ENCODE measurements around the gene PPFIA3.
"Not testable (repeated sequence)": the region's sequence is repeated elsewhere in the genome, so short reads cannot be mapped to it uniquely, and the experiment has no call there.

PPFIA3 gene

GRCh38 chr19:49103331-49104085 lies 15.8 kb upstream of the PPFIA3 start:
- no peak for DNase-seq (ENCODE audit: low spot score)

DNA sequence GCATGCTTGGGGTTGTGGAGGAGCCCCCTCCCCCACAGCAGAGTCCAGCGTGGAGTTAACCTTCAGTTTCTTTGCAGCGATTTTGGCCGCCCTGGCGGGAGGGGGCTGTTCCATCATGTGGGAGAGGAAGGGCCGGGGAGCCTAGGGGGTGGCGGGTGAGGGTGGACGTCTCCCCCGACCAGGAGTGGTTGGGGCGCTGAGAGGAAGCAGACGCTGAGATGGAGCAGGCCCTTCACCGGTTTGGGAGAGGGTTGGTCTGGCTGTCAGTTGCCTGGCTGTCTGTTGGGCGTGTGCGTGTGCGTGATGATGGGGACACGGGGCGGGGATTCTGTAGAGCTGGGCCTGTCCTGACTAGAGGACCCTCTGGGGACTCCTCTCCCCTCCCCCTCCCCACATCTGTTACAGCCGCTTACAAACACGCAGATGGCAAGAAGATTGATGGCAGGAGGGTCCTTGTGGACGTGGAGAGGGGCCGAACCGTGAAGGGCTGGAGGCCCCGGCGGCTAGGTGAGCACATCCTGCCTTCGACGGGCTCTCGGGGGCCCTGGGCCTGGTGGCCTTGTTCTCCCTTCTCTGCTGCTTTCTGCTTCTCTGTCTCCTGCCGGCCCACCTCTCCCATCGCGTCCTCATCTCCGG lies 15.0 kb upstream of the PPFIA3 start:
- DNase-seq (ENCODE audit: low spot score), result no peak

GRCh38 chr19:49106648-49107135 lies 12.7 kb upstream of the PPFIA3 start:
- peak; percentile 52 for DNase-seq (ENCODE audit: low spot score)

DNA sequence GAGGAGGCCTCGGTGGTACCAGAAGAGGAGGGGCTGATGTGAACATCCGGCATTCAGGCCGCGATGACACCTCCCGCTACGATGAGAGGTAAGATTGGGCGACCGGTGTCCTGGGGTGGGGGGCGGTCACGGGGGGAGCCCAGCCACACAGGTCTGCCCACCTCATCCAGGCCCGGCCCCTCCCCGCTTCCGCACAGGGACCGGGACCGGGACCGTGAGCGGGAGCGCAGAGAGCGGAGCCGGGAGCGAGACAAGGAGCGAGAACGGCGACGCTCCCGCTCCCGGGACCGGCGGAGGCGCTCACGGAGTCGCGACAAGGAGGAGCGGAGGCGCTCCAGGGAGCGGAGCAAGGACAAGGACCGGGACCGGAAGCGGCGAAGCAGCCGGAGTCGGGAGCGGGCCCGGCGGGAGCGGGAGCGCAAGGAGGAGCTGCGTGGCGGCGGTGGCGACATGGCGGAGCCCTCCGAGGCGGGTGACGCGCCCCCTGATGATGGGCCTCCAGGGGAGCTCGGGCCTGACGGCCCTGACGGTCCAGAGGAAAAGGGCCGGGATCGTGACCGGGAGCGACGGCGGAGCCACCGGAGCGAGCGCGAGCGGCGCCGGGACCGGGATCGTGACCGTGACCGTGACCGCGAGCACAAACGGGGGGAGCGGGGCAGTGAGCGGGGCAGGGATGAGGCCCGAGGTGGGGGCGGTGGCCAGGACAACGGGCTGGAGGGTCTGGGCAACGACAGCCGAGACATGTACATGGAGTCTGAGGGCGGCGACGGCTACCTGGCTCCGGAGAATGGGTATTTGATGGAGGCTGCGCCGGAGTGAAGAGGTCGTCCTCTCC lies 11.5 kb upstream of the PPFIA3 start:
- DNase-seq (ENCODE audit: low spot score), result no peak

DNA sequence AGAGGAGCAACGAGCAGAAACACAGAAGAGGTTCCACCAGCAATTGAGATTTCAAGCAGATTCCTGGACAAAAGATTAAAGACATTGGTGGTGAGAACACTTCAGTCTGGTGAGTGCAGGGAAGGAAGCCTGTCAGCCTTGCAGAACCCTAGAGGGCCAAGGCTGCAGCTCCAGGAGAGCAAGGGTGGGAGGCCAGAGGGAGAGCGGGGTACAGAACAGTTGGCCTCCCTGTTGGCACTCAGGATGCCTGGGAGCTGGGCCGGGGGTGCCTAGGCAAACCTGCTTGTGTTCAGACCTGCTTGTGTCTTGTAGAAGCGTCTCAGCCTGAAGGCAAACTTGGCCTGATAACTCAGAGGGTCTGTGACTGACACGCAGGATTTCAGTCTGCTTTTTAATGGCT lies 10.3 kb upstream of the PPFIA3 start:
- DNase-seq (ENCODE audit: low spot score), result no peak

GRCh38 chr19:49109569-49110233 lies 9.6 kb upstream of the PPFIA3 start:
- no peak for DNase-seq (ENCODE audit: low spot score)

DNA sequence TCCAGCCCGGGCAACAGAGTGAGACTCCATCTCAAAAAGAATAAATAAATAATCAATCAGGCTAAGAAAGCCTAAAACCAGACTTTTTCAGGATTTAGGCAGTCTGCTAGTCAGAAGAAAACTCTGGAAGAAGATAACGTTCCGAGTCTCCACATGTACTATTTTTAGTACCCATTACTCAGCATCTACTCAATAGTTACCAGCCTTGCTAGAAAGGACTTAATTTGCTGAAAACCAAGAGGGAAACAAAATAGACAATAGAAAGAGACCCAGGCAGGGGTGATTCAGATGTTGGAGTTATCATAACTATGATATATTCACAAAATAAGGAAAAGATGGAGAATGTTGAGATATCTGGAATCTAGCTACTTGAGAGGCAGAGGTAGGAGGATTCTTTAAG lies 8.8 kb upstream of the PPFIA3 start:
- DNase-seq (ENCODE audit: low spot score), result no peak

GRCh38 chr19:49111218-49111998 lies 7.9 kb upstream of the PPFIA3 start:
- no peak for DNase-seq (ENCODE audit: low spot score)

DNA sequence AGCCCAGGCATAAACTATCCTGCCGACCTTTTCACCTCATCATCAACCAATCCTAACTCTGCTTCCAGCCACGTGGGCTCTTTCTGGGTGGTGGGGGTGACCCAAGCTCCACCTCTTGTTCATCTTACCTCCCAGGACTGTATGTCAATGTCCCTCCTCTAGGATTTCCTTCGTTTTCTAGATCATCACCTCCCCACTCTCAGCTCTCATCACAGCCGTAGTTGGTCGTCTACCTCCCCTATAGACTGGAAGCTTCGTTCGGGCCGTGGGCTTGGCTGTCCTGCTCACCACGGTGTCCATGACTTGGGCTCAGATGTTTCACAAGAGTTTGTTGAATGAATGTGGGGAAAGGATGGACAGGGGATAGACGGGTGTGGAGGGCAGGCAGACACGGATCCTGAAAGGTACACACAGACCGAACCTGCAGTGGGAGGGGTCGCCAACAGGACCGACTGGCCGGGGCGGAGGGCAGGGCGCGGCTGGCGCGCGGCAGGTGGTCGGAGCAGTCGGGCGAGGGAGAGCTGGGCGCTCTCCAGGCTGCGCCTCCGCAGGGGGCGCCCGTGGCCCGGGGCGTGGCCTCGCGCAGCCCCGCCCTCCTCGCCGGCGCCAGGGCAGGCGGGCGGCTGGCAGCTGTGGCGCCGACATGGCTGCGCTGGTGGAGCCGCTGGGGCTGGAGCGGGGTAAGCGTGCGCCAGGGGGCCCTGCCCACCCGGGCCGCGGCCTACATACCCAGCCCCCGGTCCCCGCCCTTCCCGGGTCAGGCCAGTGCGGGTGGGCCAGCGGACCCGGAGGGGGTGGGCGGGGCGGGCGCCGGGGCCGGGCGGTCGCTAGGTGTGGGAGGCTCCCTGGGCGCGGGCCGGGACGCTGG lies 5.3 kb upstream of the PPFIA3 start, which contains the start of gene LIN7B:
LIN7B (plus strand) TSS at position 609 of the 868 bp plus-strand sequence; CDS start at position 644, 35 bp downstream.
- peak; percentile 64 for DNase-seq (ENCODE audit: low spot score)

DNA sequence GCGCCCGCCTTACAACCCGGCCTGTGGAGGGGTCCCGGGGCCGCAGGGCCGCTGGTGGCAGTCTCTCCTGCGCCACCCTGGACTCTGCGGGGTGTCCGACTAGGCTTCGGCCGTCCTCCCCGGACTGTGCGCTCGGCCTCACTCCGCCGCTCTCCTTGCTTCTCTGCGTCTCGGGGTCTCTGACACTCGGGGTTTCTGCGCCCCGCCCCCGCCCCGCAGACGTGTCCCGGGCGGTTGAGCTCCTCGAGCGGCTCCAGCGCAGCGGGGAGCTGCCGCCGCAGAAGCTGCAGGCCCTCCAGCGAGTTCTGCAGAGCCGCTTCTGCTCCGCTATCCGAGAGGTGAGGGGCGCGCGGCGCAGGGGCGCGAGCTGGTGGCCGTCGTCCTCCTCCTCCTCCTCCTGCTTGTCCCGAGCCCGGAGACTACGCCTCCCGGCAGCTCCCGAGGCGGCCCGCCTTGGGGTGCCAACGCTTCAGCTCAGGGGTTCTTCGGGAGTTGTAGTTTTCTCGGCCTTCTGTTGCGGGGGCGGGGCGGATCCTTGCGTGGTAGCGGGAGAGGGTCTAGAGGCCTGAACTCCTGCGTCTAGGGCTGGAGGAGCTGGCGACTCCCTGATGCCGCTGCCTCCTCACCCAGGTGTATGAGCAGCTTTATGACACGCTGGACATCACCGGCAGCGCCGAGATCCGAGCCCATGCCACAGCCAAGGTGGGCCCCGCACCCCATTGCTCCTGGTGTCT lies 4.5 kb upstream of the PPFIA3 start:
- peak; percentile 50 for DNase-seq (ENCODE audit: low spot score)

DNA sequence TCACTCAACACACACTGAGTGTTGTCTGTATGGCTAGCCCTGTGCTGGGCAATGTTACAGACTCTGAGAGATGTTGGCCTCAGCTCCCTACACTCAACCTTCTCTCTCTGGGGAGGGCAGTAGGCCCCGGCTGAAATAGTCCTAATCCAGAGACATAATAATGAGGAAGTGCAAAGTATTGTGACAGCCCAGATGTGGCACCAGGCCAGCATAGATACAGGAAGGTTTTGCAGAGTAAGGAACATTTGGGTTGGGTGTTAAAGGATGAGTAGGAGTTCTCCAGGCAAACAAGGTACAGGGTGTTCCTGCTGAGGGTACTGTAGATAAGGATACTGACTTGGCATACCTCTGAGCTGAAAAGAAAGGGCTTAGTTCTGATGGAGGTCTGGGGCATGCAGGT lies 2.8 kb upstream of the PPFIA3 start:
- DNase-seq (ENCODE audit: low spot score), result no peak

GRCh38 chr19:49117677-49118564 lies 1.4 kb upstream of the PPFIA3 start:
- DNase-seq (ENCODE audit: low spot score), result no peak

DNA sequence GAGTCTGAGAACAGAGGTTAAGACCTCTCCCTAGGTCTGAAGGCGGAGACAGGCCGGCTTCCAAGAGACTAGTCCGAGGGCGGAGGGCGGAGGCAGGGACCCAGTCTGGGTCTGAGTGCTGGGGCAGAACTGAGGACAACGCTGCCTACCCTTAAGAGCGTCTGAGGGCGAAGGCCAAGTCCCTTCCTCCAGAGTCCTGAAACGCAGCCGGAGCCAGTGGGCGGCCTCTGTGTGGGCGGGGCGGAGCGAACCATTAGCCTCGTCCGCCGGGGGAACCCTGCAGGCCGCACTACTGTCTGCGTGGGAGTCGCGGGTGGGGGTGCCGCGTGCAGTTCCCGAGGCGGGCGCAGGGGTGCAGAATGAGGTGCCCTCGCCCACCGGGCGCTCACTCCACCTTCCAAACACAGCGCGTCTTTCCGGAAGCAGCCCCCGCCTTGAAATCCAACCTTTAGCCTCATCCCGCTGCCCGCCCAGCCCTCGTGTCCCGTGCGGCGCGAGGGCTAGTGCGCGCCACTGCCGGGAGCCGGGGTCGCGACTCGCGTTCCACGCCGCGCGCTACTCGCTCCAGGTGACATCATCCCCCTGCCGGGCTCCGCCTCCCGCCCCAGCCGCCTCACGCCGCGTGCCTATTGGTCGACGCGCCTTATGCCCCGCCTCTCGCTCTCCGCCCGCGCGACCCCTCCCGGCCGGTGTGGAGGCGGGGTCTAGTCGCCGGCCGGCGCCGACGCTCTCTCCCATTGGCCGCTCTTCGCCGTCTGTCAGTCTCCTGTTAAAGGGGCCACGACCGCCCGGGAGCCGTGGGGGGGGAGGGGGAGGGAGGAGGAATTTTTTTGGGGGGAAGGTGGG lies 556 bp upstream of the PPFIA3 start, which contains the start of gene C19orf73:
C19orf73 (minus strand) TSS at position 579 of the 846 bp plus-strand sequence; CDS start at position 458, 121 bp downstream.
- DNase-seq (ENCODE audit: low spot score), result peak; percentile 95

- no peak for DNase-seq (ENCODE audit: low spot score)
These were observed 960 bp downstream of the PPFIA3 start for GRCh38 chr19:49120325-49120683.

GRCh38 chr19:49120868-49121267 lies 1.5 kb downstream of the PPFIA3 start:
- DNase-seq (ENCODE audit: low spot score), result no peak

DNA sequence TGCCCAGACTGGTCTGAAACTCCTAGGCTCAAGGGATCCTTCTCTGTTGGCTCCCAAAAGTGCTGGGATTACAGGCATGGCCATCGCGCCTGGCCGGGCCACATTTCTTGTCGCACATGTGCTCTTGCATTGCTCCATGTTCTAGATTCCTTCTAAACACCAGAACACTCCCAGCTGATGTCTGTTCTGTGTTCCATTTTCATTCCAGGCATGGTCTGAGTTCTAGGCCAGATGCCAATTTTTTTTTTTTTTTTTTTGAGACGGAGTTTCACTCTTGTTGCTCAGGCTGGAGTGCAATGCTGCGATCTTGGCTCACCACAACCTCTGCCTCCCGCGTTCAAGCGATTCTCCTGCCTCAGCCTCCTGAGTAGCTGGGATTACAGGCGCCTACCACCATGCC lies 2.5 kb downstream of the PPFIA3 start:
- DNase-seq (ENCODE audit: low spot score), result not testable (repeated sequence)

GRCh38 chr19:49123285-49123684 lies 3.9 kb downstream of the PPFIA3 start:
- not testable (repeated sequence) for DNase-seq (ENCODE audit: low spot score)

Data from CD4-positive, alpha-beta T cell treated with Interleukin-6 at 100 ng/mL for 8 hours (primary cell).